Ovary (tissue), 9 donors: ENCODE results near the gene MAP7D1. TPM values are rescaled to one million over a fixed set of nuclear protein-coding genes. Genes with fewer than 3 reads are reported as not detected.

Experiments used
- DNase-seq, 5 donors: peaks; one replicate each; pipeline ENCODE4 v3.0.0-alpha.2; 2019 to 2020
- H3K27ac ChIP-seq, 2 donors: fragments of 200-600 bp; one replicate each; pipeline versions ENCODE4 v1.5.1 to v1.8.0; 2019 to 2022
- H3K27me3 ChIP-seq: fragments of 200-600 bp; one replicate; pipeline ENCODE4 v1.8.0; 2022
- H3K36me3 ChIP-seq: fragments of 200-600 bp; sonication (generic); one replicate; pipeline ENCODE4 v1.5.1; 2019
- H3K4me1 ChIP-seq: one replicate; pipeline ENCODE4 v1.8.1; 2013; ENCODE audit warnings: mild to moderate bottlenecking, moderate library complexity; ENCODE audit not compliant: insufficient read depth
- H3K4me3 ChIP-seq: fragments of 200-600 bp; sonication (generic); one replicate; pipeline ENCODE4 v1.5.1; 2017
- H3K9me3 ChIP-seq, 2 donors: fragments of 200-600 bp in 1 of 2; sonication (generic) in 1 of 2; one replicate each; pipeline versions ENCODE4 v1.5.1 to v1.8.1; 2013 to 2019; ENCODE audit warnings: mild to moderate bottlenecking in 1 of 2, moderate library complexity in 1 of 2
- EP300 ChIP-seq: sonication (generic); formaldehyde crosslinking; IDR thresholded peaks from one replicate; pipeline ENCODE4 v1.6.1; 2017; ENCODE audit warnings: antibody characterized with exemption
- POLR2A ChIP-seq: fragments of 450-650 bp; IDR thresholded peaks from one replicate; pipeline ENCODE4 v1.6.1; 2017; ENCODE audit warnings: antibody characterized with exemption, mild to moderate bottlenecking, moderate library complexity
- WGBS, 3 donors: extraction: QIAGEN DNeasy Blood & Tissue Kit in 1 of 3; methylation state at CpG; one replicate each; pipeline versions ENCODE4 v1.1.5 to v1.1.7; 2013 to 2017; 5-methylcytosine and 5-hydroxymethylcytosine counted together
- intact Hi-C, 4 donors: fragments of 100-400 bp; cut with DNase I; formaldehyde crosslinking; loops; one replicate each; pipeline versions ENCODE4 v1.11.0 to v1.15.1; 2022 to 2023
- polyA plus RNA-seq, 2 donors: library from polyadenylated mRNA; stranded (reverse); fragments of 200-250 nt in 1 of 2; fragments of 350-450 nt in 1 of 2; fragmentation: Illumina TruSeq in 1 of 2; extraction: RNeasy Lipid Tissue Mini Kit (QIAGEN cat#74804) in 1 of 2; gene quantifications; one replicate each; pipeline ENCODE4 v1.2.3, GENCODE V29; 2013 to 2014
- total RNA-seq, 7 donors: library from RNA; depleted of rRNA in 2 of 7; stranded (reverse); fragments of >200 nt in 2 of 7; fragmentation: NEBNext Ultra II Directional in 3 of 7; extraction: Animal tissue kit (Norgen Biotek cat#: 25700) in 3 of 7; gene quantifications; one replicate each; pipeline versions ENCODE4 v1.1.0 to v1.2.4, GENCODE V29; 2016 to 2023
- TF ChIP-seq, protein P1 (sequence below), 3 donors: fragments of 450-650 bp in 2 of 3; fragments of 200-600 bp in 1 of 3; IDR thresholded peaks; one replicate each; pipeline versions ENCODE4 v1.5.1 to v1.8.0; 2016 to 2022; ENCODE audit warnings: antibody characterized with exemption in 3 of 3, mild to moderate bottlenecking in 1 of 3
- donor health status: DM: no; HTN: no; CAD: no; lungs with moderate emphysema.
- donor health status: DM: no; HTN: no; CAD: no.
- donor health status: Bipolar disorder and iron deficiency.
- donor health status: DM: yes; HTN: yes; CAD: no.
- donor health status: DM: no; HTN: no; CAD: no.
- donor health status: DM: yes; HTN: yes; CAD: no.

MAP7D1 gene
- total and polyA plus RNA-seq, 9 donors = 31.4 to 99.1 (median 64.1) TPM

DNA sequence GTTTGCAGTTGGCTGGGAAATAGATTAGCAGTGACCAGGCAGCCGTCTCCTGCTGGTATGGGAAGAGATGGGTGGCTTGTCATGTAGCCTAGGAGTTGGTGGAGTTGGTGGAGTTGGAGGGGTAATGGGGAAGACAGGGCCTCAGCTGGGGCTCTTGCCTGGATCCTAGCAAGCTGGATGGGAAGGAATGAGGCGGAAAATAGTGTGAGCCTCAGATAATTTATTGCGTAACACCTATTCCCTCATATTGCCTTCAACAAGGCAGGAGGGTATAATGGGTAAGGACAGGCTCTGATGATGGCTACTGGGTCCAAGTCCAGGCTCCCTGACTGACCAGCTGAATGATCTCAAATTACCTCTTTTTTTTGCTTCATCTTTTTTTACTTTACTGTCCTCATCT, 12.6 kb downstream of the MAP7D1 start:
- Histone ChIP-seq H3K36me3 (no peaks in the 10 kb centered on the region), H3K4me1 (peaks cover 7% of the 10 kb centered on the region), H3K27ac (no peak overlapping the region), H3K27me3 (no peaks in the 10 kb centered on the region), H3K4me3 (no peak overlapping the region), H3K9me3 (no peaks in the 10 kb centered on the region)
- no peak for TF ChIP-seq POLR2A
- TF ChIP-seq EP300 = no peak
- TF ChIP-seq, protein P1, sequence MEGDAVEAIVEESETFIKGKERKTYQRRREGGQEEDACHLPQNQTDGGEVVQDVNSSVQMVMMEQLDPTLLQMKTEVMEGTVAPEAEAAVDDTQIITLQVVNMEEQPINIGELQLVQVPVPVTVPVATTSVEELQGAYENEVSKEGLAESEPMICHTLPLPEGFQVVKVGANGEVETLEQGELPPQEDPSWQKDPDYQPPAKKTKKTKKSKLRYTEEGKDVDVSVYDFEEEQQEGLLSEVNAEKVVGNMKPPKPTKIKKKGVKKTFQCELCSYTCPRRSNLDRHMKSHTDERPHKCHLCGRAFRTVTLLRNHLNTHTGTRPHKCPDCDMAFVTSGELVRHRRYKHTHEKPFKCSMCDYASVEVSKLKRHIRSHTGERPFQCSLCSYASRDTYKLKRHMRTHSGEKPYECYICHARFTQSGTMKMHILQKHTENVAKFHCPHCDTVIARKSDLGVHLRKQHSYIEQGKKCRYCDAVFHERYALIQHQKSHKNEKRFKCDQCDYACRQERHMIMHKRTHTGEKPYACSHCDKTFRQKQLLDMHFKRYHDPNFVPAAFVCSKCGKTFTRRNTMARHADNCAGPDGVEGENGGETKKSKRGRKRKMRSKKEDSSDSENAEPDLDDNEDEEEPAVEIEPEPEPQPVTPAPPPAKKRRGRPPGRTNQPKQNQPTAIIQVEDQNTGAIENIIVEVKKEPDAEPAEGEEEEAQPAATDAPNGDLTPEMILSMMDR (IDR thresholded peaks at IDR 0.05) = no peak
- WGBS, 3 donors = 87 to 93% (median 88%) methylated on average over 3 of the region's 3 CpGs
- intact Hi-C loops = no loop called here
- DNase-seq = no peak

DNA sequence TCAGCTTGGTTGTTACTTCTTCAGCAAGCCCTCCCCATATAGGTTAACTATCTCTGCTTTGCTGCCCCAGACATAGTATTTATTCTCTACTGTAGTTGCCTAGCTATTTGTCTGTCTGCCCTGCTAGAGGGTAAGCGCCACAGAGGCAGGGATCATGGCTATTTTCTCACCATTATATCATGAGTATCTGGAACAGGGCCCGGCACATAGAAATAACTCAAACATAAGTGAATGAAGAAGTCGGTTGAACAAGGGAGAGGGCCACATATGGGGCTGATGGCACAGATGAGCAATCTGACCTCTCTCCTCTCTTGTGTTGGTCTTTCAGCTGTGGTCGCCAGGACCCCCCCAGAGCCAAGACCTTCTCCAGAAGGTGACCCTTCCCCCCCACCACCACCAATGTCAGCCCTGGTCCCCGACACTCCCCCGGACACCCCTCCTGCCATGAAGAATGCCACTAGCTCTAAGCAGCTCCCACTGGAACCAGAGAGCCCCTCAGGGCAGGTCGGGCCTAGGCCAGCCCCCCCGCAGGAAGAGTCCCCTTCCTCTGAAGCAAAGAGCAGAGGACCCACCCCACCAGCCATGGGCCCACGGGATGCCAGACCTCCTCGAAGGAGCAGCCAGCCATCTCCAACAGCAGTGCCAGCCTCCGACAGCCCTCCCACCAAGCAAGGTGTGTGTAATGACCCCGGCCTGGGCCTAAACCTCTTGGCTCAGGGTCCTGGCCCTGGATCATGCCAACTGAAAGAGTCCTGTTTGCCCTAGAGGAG, 14.9 kb downstream of the MAP7D1 start:
- peaks cover 7% of the 10 kb centered on the region for H3K4me1 ChIP-seq
- TF ChIP-seq POLR2A (no peak), EP300 (no peak)
- TF ChIP-seq, protein P1 (IDR thresholded peaks at IDR 0.05) = no peak
- intact Hi-C loops = no loop called here
- no peak for DNase-seq
- no peaks in the 10 kb centered on the region for H3K36me3 ChIP-seq
- H3K27ac ChIP-seq = no peak overlapping the region
- H3K27me3 ChIP-seq = no peaks in the 10 kb centered on the region
- no peak overlapping the region for H3K4me3 ChIP-seq
- 79 to 84% (median 82%) methylated on average over 12 of the region's 12 CpGs for WGBS, 3 donors
- no peaks in the 10 kb centered on the region for H3K9me3 ChIP-seq

DNA sequence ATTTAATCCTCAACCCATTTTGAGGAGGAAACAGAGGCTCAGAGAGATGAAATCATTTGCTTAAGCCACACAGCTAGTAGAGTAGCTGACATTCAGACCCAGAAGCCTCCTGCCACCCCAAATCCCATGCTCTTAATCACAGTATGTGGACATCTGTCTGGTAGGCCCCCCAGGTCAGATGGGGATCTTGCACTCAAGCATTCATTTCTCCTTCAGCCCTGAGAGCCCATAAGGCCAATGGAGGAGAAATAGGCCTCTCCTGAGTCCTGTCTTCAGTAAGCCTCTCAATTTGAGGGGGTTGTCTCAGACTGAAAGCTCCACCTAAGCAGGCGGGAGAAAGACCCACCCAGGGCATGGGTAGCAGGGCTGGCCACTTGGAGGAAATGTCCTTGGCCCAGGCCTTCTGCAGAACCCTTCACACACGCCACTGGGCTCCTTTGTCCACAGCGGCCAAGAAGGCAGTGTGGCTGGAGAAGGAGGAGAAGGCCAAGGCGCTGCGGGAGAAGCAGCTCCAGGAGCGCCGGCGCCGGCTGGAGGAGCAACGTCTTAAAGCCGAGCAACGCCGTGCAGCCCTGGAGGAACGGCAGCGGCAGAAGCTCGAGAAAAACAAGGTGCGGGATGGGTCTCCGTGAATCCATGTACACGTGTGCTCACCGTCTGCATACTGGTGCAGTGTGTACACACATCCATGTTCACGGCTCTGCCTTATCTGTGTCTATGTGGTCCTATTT, 16.2 kb downstream of the MAP7D1 start:
- DNase-seq = no peak
- H3K9me3 ChIP-seq = no peaks in the 10 kb centered on the region
- 90 to 92% (median 92%) methylated on average over 21 of the region's 21 CpGs for WGBS, 3 donors
- H3K27ac ChIP-seq = no peak overlapping the region
- H3K4me3 ChIP-seq = no peak overlapping the region
- H3K36me3 ChIP-seq = no peaks in the 10 kb centered on the region
- H3K4me1 ChIP-seq = peaks cover 2% of the 10 kb centered on the region
- TF ChIP-seq, protein P1 (IDR thresholded peaks at IDR 0.05) = no peak
- TF ChIP-seq EP300 (no peak), POLR2A (no peak)
- no peaks in the 10 kb centered on the region for H3K27me3 ChIP-seq
- intact Hi-C loops = no loop called here

DNA sequence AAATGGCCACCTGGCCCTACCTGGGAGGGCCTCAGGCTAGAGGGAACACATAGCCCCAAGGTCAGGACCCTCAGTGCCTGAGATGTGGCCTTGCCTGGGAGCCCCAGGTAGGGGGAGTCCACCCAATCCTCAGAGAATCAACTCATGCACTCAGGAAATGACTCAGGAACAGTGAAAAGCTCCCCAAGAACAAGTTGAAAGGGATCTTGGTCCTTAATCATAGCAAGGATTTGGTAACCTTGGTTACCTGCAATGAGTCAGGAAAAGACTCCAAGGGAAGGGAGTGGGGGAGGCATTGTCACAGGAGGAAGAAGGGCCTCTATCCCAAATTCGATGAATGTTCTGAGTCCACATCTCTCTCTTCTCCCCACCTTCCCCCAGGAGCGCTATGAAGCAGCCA, 17.0 kb downstream of the MAP7D1 start:
- no peaks in the 10 kb centered on the region for H3K4me1 ChIP-seq
- no peaks in the 10 kb centered on the region for H3K9me3 ChIP-seq
- WGBS, 3 donors = 66 to 88% (median 78%) methylated on average over 2 of the region's 2 CpGs
- H3K27me3 ChIP-seq = no peaks in the 10 kb centered on the region
- no peak for TF ChIP-seq EP300
- TF ChIP-seq, protein P1 (IDR thresholded peaks at IDR 0.05) = no peak
- TF ChIP-seq POLR2A = no peak
- no peak for DNase-seq
- no peaks in the 10 kb centered on the region for H3K36me3 ChIP-seq
- no peak overlapping the region for H3K27ac ChIP-seq
- no peak overlapping the region for H3K4me3 ChIP-seq
- intact Hi-C loops = no loop called here
